Measurements from ENCODE around the gene RETREG2.

DNA sequence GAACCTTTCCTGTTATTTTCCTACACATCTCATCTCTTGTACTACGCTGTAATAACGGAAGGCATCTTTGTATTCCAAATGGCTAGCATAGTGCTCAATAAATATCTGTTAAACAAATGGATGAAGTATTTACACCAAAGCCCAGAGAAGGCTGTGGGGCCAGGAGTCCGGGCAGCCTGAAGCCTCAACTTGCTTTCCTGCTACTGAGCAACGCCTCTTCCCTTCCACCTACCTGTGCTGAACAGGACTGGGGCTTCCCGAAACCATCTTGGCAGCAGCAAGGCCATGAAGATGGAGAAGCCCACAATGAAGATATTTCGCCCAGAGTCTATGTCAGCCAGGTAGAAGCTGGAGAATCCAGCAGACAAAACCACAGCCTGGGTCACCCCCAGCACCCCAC, 14.9 kb upstream of the RETREG2 start:
- TF ChIP-seq EGR1 (IDR thresholded peaks at IDR 0.05) (no peak), EP300 (IDR thresholded peaks at IDR 0.05; ENCODE audit: borderline replicate concordance) (no peak), TAF1 (IDR thresholded peaks at IDR 0.05; ENCODE audit: low read depth) (no peak), CEBPB (IDR thresholded peaks at IDR 0.05) (no peak), ZBTB7A (IDR thresholded peaks at IDR 0.05; ENCODE audit: low read depth) (no peak), YY1 (IDR thresholded peaks at IDR 0.05; ENCODE audit: low read depth) (no peak), FOXM1 (IDR thresholded peaks at IDR 0.05; ENCODE audit: borderline replicate concordance, low read depth) (no peak), RAD21 (IDR thresholded peaks at IDR 0.05; ENCODE audit: low read depth) (no peak)
- TF ChIP-seq, protein P1, sequence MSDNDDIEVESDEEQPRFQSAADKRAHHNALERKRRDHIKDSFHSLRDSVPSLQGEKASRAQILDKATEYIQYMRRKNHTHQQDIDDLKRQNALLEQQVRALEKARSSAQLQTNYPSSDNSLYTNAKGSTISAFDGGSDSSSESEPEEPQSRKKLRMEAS (IDR thresholded peaks at IDR 0.05): no peak
- TF ChIP-seq, protein P2, sequence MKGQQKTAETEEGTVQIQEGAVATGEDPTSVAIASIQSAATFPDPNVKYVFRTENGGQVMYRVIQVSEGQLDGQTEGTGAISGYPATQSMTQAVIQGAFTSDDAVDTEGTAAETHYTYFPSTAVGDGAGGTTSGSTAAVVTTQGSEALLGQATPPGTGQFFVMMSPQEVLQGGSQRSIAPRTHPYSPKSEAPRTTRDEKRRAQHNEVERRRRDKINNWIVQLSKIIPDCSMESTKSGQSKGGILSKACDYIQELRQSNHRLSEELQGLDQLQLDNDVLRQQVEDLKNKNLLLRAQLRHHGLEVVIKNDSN (IDR thresholded peaks at IDR 0.05): no peak
- TF ChIP-seq, protein P3, sequence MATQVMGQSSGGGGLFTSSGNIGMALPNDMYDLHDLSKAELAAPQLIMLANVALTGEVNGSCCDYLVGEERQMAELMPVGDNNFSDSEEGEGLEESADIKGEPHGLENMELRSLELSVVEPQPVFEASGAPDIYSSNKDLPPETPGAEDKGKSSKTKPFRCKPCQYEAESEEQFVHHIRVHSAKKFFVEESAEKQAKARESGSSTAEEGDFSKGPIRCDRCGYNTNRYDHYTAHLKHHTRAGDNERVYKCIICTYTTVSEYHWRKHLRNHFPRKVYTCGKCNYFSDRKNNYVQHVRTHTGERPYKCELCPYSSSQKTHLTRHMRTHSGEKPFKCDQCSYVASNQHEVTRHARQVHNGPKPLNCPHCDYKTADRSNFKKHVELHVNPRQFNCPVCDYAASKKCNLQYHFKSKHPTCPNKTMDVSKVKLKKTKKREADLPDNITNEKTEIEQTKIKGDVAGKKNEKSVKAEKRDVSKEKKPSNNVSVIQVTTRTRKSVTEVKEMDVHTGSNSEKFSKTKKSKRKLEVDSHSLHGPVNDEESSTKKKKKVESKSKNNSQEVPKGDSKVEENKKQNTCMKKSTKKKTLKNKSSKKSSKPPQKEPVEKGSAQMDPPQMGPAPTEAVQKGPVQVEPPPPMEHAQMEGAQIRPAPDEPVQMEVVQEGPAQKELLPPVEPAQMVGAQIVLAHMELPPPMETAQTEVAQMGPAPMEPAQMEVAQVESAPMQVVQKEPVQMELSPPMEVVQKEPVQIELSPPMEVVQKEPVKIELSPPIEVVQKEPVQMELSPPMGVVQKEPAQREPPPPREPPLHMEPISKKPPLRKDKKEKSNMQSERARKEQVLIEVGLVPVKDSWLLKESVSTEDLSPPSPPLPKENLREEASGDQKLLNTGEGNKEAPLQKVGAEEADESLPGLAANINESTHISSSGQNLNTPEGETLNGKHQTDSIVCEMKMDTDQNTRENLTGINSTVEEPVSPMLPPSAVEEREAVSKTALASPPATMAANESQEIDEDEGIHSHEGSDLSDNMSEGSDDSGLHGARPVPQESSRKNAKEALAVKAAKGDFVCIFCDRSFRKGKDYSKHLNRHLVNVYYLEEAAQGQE (IDR thresholded peaks at IDR 0.05; ENCODE audit: low read depth): no peak
